ENCODE data around the gene SDSL.

SDSL gene

GRCh38 chr12:113403435-113404415, 18.5 kb upstream of the SDSL start, which contains the start of gene SDS:
Gene SDS (minus strand): TSS chr12:113403887. CDS start chr12:113399708, 4,179 bp downstream.
- Mint-ChIP-seq H3K9me3 (ENCODE audit: low read depth) (no peaks in the 10 kb centered on the region), H3K36me3 (no peaks in the 10 kb centered on the region), H3K27ac (no peak within 1 kb of the TSS), H3K4me3 (no peak within 1 kb of the TSS), H3K4me1 (ENCODE audit: low read depth) (no peaks in the 10 kb centered on the region), H3K27me3 (peaks cover 6% of the 10 kb centered on the region)

DNA sequence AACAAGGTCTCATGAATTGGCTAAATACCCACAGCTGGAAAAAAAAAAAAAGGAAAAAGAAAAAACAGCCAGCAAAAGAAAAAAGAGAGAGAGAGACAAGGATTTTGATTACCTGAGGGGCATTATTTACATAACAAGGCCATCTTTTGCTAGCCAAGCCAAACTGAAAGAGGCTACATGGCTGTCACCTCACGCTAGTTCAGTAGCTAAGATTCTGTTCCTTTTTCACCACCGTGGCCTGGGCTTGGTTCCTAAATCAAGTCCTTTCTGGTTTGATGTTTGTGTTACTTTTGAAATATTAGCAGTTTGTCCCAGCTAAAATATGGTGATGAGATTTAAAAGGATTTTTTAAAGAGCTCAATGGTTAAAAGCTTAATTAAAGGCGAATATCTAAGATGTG, 16.5 kb upstream of the SDSL start:
- no peaks in the 10 kb centered on the region for H3K36me3 Mint-ChIP-seq
- H3K27ac Mint-ChIP-seq: no peak overlapping the region
- H3K4me3 Mint-ChIP-seq: no peak overlapping the region
- no peaks in the 10 kb centered on the region for H3K4me1 Mint-ChIP-seq (ENCODE audit: low read depth)
- peaks cover 8% of the 10 kb centered on the region for H3K27me3 Mint-ChIP-seq
- H3K9me3 Mint-ChIP-seq (ENCODE audit: low read depth): no peaks in the 10 kb centered on the region

GRCh38 chr12:113407931-113408600, 14.1 kb upstream of the SDSL start:
- H3K4me3 Mint-ChIP-seq: no peak overlapping the region
- no peaks in the 10 kb centered on the region for H3K9me3 Mint-ChIP-seq (ENCODE audit: low read depth)
- H3K36me3 Mint-ChIP-seq: no peaks in the 10 kb centered on the region
- no peak overlapping the region for H3K27ac Mint-ChIP-seq
- H3K4me1 Mint-ChIP-seq (ENCODE audit: low read depth): no peaks in the 10 kb centered on the region
- peaks cover 10% of the 10 kb centered on the region for H3K27me3 Mint-ChIP-seq

DNA sequence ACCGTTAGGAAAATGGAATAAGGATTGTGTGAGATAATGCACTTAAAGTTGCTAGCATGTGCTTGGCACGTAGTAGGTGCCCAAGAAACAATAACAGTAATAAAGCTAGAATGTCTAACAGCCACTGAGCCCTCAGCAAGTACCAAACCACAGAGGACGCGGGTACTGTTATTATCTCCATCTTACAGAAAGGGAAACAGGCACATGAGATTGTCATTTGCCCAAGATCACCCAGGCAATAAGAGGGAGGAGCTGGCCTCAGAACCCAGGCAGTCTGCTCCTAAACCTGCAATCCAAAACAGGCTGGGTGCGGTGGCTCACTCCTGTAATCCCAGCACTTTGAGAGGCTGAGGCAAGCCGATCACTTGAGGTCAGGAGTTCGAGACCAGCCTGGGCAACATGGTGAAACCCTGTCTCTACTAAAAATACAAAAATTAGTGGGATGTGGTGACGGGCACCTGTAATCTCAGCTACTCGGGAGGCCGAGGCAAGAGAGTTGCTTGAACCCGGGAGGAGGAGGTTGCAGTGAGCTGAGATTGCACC, 13.4 kb upstream of the SDSL start:
- Mint-ChIP-seq H3K36me3 (no peaks in the 10 kb centered on the region), H3K27ac (no peak overlapping the region)

DNA sequence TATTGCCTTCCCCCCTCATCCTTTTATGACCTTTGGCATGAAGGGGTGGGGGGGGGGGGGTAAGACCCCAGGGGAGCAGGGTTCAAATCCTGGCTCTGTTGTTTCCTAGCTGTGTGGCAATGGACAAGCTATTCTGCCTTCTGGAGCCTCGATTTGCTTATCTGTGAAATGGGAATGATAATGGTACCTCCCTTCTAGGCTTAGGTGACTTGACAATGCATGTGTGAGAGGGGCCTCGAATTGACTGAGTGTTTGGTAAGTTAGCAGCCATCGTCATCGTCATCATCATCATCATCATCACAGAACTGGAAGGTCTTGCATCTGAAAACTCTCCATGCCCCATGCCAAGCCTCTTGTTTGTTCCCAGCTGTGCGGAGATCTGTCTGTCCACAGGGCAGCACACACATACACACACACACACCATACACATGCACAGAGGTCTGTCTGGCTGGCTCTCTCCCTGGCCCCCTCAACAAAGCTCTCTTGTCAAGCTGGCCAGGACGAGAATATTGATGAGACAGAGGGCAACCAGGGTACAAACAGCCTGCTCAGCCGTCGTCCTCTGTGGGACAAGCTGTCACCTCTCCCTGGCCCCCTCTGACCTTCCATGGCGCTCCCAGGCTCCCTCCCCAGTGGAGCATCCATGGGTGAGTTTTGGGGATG, 12.6 kb upstream of the SDSL start:
- no peaks in the 10 kb centered on the region for H3K4me1 Mint-ChIP-seq (ENCODE audit: low read depth)
- no peaks in the 10 kb centered on the region for H3K36me3 Mint-ChIP-seq
- H3K27me3 Mint-ChIP-seq: peaks cover 5% of the 10 kb centered on the region
- no peak overlapping the region for H3K4me3 Mint-ChIP-seq
- H3K27ac Mint-ChIP-seq: no peak overlapping the region
- H3K9me3 Mint-ChIP-seq (ENCODE audit: low read depth): no peaks in the 10 kb centered on the region

More for the DNA sequence above, 13.4 kb upstream of the SDSL start:
- H3K9me3 Mint-ChIP-seq (ENCODE audit: low read depth): no peaks in the 10 kb centered on the region
- peaks cover 10% of the 10 kb centered on the region for H3K27me3 Mint-ChIP-seq
- no peaks in the 10 kb centered on the region for H3K4me1 Mint-ChIP-seq (ENCODE audit: low read depth)
- no peak overlapping the region for H3K4me3 Mint-ChIP-seq

- Mint-ChIP-seq H3K27ac (no peak overlapping the region), H3K27me3 (peaks cover 7% of the 10 kb centered on the region), H3K4me1 (ENCODE audit: low read depth) (no peaks in the 10 kb centered on the region), H3K4me3 (no peak overlapping the region), H3K36me3 (no peaks in the 10 kb centered on the region), H3K9me3 (ENCODE audit: low read depth) (no peaks in the 10 kb centered on the region)
Observed at GRCh38 chr12:113413488-113413939, 8.7 kb upstream of the SDSL start.

DNA sequence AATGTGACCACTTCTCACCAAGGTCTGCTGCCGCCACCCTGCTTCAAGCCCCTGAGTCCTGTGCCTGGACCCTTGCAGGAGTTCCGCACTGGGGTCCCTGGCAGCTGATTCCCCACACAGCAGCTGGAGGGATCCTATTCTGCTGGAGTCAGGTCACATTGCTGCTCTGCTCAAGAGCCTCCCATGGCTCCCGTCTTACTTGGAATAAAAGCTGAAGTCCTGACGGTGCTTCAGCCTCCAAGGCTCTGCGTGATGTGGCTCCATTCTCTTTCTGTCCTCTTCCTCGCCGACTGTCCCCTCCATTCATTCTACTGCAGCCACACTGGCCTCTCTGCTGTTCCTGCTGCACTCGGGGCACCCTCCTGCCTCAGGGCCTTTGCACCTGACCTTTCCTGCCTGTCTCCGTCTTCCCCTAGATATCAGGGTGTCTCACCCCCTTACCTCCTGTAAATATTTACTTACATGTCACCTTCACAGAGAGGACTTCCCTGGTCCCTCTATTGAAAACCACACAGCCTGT, 7.6 kb upstream of the SDSL start:
- Mint-ChIP-seq H3K27ac (no peak overlapping the region), H3K27me3 (peaks cover 7% of the 10 kb centered on the region), H3K9me3 (ENCODE audit: low read depth) (no peaks in the 10 kb centered on the region), H3K4me1 (ENCODE audit: low read depth) (no peaks in the 10 kb centered on the region), H3K36me3 (no peaks in the 10 kb centered on the region), H3K4me3 (no peak overlapping the region)

GRCh38 chr12:113416091-113416754, 6.0 kb upstream of the SDSL start:
- Mint-ChIP-seq H3K27ac (no peak overlapping the region), H3K4me3 (no peak overlapping the region), H3K27me3 (peaks cover 4% of the 10 kb centered on the region), H3K4me1 (ENCODE audit: low read depth) (no peaks in the 10 kb centered on the region), H3K9me3 (ENCODE audit: low read depth) (no peaks in the 10 kb centered on the region), H3K36me3 (no peaks in the 10 kb centered on the region)

- Mint-ChIP-seq H3K4me1 (ENCODE audit: low read depth) (no peaks in the 10 kb centered on the region), H3K36me3 (no peaks in the 10 kb centered on the region), H3K27ac (no peak overlapping the region), H3K9me3 (ENCODE audit: low read depth) (no peaks in the 10 kb centered on the region), H3K4me3 (no peak overlapping the region), H3K27me3 (peaks cover 2% of the 10 kb centered on the region)
Observed at GRCh38 chr12:113418213-113418879, 3.8 kb upstream of the SDSL start.

GRCh38 chr12:113420996-113421595, 1.1 kb upstream of the SDSL start:
- no peak overlapping the region for H3K27ac Mint-ChIP-seq
- no peak overlapping the region for H3K4me3 Mint-ChIP-seq
- H3K9me3 Mint-ChIP-seq (ENCODE audit: low read depth): no peaks in the 10 kb centered on the region
- no peaks in the 10 kb centered on the region for H3K4me1 Mint-ChIP-seq (ENCODE audit: low read depth)
- H3K36me3 Mint-ChIP-seq: no peaks in the 10 kb centered on the region
- H3K27me3 Mint-ChIP-seq: no peaks in the 10 kb centered on the region

DNA sequence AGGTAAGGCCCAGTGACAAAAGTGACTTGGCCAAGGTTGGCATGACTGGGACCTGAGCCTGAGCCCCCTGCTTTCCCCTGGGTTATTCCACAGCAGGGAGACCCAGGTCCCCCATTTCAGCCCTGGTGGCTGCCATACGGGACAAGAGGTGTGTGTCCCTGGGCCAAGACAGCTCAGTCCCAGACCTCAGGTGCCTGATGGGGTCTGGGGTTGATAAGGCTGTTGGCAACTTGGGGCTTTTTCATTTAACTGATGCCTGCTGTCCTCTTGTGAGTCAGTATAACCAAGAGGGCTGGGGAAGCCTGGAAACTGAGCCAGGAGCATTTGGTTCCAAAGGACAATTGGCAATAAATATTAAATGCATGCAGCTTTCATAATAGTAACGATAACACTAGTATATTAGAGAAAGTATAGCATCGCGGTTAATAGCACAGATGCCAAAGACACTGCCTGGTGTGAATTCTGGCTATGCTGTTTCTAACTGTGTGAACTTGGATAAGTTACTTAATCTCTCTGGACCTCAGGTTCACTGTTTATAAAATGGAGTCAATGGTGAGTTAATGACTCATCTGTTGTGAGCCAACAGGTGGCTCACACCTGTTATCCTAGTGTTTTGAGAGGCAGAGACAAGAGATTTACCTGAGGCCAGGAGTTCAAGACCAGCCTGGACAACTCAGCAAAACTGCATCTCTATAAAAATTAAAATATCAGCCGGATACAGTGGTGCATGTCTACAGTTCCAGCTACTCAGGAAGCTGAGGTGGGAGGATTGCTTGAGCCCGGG, 898 bp downstream of the SDSL start:
- no peaks in the 10 kb centered on the region for H3K36me3 Mint-ChIP-seq
- no peaks in the 10 kb centered on the region for H3K4me1 Mint-ChIP-seq (ENCODE audit: low read depth)
- peaks cover 2% of the 10 kb centered on the region for H3K27me3 Mint-ChIP-seq
- no peak overlapping the region for H3K27ac Mint-ChIP-seq
- no peaks in the 10 kb centered on the region for H3K9me3 Mint-ChIP-seq (ENCODE audit: low read depth)
- no peak overlapping the region for H3K4me3 Mint-ChIP-seq

- Mint-ChIP-seq H3K4me3 (no peak overlapping the region), H3K4me1 (ENCODE audit: low read depth) (no peaks in the 10 kb centered on the region), H3K9me3 (ENCODE audit: low read depth) (no peaks in the 10 kb centered on the region), H3K27me3 (peaks cover 2% of the 10 kb centered on the region), H3K27ac (no peak overlapping the region), H3K36me3 (no peaks in the 10 kb centered on the region)
Observed at GRCh38 chr12:113424456-113424855, 2.3 kb downstream of the SDSL start.

Measured in activated naive CD8-positive, alpha-beta T cell (primary cell).